ENCODE measurements around the gene ANXA2. TPM values are rescaled to one million over a fixed set of nuclear protein-coding genes. Genes with fewer than 3 reads are reported as not detected.

The ANXA2 gene
- total RNA-seq, 2 donors from 2014 or later: 186 to 190 TPM

DNA sequence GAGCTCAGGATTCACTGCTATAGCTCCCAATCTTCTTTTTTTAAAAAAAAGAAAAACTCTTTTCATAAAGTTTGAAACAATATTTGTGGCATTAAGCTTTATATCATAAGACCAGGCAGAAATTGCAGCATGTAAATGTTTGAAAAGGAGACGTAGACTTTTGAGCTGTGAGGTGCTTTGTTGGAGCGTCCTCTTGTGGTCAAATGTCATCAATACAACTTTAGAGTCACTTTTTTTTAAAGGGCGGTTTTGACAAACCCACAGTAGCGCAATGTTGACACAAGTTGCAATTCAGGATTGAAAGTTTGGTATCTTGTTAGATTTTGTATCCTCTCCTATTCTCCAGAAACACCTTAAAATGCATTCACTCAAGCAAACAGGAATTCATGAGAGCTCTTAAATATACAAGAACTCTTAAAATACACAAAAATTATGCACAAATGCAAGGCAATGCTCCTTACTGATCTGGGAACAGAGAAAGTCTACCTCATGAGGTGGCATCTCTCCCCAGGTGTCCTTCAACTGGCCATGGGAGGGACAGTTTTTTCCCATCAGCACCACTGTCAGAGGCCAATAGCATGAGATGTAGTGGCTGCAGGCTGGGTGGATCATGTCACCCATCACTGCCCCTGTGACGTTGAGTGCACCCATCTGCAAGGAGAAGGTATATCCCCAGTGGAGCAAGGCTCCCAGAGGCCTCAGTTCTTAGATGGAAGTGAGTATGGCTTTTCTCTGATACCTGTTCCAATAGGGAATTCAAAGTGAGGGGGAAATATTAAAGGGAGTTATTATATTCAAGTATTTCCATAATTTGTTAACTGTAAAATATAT is 70.7 kb downstream of the ANXA2 start:
- no peaks in the 10 kb centered on the region for H3K36me3 Mint-ChIP-seq (ENCODE audit: low read depth)
- peaks cover 8% of the 10 kb centered on the region for H3K4me1 Mint-ChIP-seq
- no peak overlapping the region for H3K4me3 Mint-ChIP-seq

DNA sequence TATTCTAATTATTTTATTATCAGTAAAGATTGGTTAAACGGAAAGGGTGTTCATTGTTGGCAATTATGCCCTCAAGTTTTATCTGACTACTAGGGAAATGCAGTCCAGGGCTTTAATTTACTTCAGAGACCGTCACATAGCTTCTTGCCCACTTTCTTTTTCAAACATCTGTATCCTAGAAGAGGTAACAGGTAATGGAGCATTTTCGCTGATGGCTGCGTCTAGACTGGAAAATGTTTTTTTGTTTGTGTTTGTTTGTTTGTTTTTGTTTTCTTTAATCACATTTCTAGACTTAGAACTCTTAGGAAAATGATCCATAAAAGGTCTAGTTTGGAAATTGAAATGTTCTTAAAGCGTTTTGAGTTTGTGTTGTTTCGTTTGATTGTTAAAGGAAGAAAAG is 71.4 kb downstream of the ANXA2 start:
- Mint-ChIP-seq H3K4me3 (no peak overlapping the region), H3K27ac (no peak overlapping the region), H3K36me3 (ENCODE audit: low read depth) (no peaks in the 10 kb centered on the region), H3K4me1 (peaks cover 8% of the 10 kb centered on the region), H3K27me3 (peaks cover 66% of the 10 kb centered on the region)
- DNase-seq (no peak), ATAC-seq (no peak)
- no peaks in the 10 kb centered on the region for H3K9me3 ChIP-seq (ENCODE audit: control insufficient read depth, low read length, poor library complexity, severe bottlenecking)

More for the DNA sequence above, 70.7 kb downstream of the ANXA2 start:
- Mint-ChIP-seq H3K27me3 (peaks cover 73% of the 10 kb centered on the region), H3K27ac (no peak overlapping the region)
- ATAC-seq (peak; percentile 61), DNase-seq (peak in 1 of 3 donors; percentile 15)
- H3K9me3 ChIP-seq (ENCODE audit: control insufficient read depth, low read length, poor library complexity, severe bottlenecking): no peaks in the 10 kb centered on the region

DNA sequence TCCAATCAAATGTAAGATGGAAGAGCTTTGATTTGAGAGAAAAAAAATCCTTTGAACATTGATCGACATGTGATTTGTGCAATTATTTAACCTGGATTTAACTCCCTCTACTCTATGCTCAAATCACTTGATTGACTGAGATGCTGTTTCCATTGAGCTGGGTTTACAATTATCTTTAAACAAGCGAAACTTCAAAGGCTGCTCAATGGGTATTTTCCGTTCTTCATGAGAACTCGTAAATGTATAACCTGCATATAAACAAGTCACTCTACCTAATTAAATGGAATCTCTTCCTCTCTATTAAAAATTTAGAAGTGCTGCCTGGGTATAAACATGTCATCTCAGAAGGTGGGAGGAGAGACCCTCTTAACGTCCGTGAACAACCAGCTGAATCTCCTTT is 71.9 kb downstream of the ANXA2 start:
- no peak overlapping the region for H3K4me3 Mint-ChIP-seq
- H3K4me1 Mint-ChIP-seq: peaks cover 8% of the 10 kb centered on the region
- H3K27me3 Mint-ChIP-seq: peaks cover 63% of the 10 kb centered on the region
- H3K27ac Mint-ChIP-seq: no peak overlapping the region
- ATAC-seq (no peak), DNase-seq (no peak)
- no peaks in the 10 kb centered on the region for H3K36me3 Mint-ChIP-seq (ENCODE audit: low read depth)
- H3K9me3 ChIP-seq (ENCODE audit: control insufficient read depth, low read length, poor library complexity, severe bottlenecking): no peaks in the 10 kb centered on the region

DNA sequence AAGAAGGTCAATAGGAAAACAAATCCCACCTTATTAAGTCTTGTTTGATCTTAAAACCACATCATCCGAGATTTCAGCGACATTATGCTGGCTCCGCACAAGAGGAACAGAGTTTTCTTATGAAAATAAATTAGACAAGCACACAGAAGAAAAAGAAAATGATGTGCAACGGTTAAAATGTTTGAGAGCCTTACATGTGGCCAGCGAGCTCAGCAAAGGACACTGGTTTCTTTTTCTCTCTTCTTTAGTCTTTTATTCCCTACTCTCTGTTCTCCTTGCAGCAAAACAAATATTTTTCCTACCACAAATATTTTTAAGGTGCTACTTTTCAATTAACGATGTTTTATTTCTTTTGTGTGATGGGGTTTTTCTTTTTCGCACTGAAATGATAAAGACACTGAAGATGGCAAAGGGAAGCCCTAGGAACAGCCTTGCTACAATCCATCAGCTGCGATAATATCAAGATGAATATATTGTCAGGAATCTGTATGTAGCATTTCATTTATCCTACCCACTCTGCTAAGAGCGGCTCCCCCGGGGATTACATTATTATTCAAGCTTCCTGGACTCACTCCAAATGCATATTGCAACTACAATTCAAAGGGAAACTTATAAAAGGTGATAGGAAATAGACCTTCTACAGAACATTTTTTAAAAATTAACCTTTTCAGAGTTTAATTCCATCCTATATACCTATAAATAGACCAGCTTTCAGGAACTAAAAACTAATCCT is 72.9 kb downstream of the ANXA2 start:
- H3K27ac Mint-ChIP-seq: no peak overlapping the region
- H3K9me3 ChIP-seq (ENCODE audit: control insufficient read depth, low read length, poor library complexity, severe bottlenecking): no peaks in the 10 kb centered on the region
- DNase-seq (no peak), ATAC-seq (no peak)
- peaks cover 8% of the 10 kb centered on the region for H3K4me1 Mint-ChIP-seq
- H3K36me3 Mint-ChIP-seq (ENCODE audit: low read depth): no peaks in the 10 kb centered on the region
- H3K27me3 Mint-ChIP-seq: peaks cover 58% of the 10 kb centered on the region
- no peak overlapping the region for H3K4me3 Mint-ChIP-seq

DNA sequence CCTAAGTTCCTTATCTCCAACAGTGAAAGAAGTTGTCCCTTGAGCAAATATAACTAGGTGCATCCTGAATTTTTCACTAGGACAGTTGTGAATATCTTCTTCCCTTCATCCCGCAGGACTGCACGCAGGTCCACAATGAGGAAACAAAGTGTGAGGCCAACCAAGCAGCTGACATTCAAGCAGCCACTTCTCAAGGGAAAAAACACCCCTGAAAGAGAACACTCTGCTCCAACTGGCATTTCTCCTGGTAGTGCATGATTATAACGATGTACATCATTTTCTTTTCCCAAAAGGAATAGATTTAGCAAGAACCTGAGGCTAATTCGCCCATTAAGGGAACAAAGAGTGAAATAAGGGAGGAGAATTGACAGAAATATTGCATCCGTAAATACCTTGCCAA is 74.5 kb downstream of the ANXA2 start:
- H3K4me1 Mint-ChIP-seq: peaks cover 6% of the 10 kb centered on the region
- H3K27ac Mint-ChIP-seq: no peak overlapping the region
- no peak overlapping the region for H3K4me3 Mint-ChIP-seq
- no peak for DNase-seq
- peaks cover 51% of the 10 kb centered on the region for H3K27me3 Mint-ChIP-seq
- no peaks in the 10 kb centered on the region for H3K36me3 Mint-ChIP-seq (ENCODE audit: low read depth)
- ATAC-seq: no peak
- H3K9me3 ChIP-seq (ENCODE audit: control insufficient read depth, low read length, poor library complexity, severe bottlenecking): no peaks in the 10 kb centered on the region

DNA sequence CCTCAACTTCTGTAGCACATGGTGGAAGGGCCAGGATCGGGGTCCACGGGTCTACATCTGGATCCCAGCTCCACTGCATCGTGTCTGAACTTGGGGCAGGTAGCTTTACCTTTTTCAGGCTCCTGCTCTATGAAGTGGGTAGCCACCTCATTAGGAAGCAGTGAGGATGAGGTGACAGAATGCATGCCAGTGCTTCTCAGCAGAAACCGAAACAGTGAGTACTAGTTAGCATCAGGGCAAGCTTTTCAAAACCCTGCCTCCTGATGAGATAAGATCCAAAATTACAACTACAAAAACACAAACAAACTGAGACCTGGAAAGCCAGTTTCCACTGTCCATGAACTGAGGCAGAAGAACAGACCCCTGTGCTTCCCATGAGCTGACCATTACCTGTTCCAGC is 77.4 kb downstream of the ANXA2 start:
- ATAC-seq (no peak), DNase-seq (no peak)
- H3K36me3 Mint-ChIP-seq (ENCODE audit: low read depth): no peaks in the 10 kb centered on the region
- H3K9me3 ChIP-seq (ENCODE audit: control insufficient read depth, low read length, poor library complexity, severe bottlenecking): no peaks in the 10 kb centered on the region
- no peak overlapping the region for H3K27ac Mint-ChIP-seq
- H3K4me3 Mint-ChIP-seq: no peak overlapping the region
- no peaks in the 10 kb centered on the region for H3K4me1 Mint-ChIP-seq
- H3K27me3 Mint-ChIP-seq: peaks cover 31% of the 10 kb centered on the region

DNA sequence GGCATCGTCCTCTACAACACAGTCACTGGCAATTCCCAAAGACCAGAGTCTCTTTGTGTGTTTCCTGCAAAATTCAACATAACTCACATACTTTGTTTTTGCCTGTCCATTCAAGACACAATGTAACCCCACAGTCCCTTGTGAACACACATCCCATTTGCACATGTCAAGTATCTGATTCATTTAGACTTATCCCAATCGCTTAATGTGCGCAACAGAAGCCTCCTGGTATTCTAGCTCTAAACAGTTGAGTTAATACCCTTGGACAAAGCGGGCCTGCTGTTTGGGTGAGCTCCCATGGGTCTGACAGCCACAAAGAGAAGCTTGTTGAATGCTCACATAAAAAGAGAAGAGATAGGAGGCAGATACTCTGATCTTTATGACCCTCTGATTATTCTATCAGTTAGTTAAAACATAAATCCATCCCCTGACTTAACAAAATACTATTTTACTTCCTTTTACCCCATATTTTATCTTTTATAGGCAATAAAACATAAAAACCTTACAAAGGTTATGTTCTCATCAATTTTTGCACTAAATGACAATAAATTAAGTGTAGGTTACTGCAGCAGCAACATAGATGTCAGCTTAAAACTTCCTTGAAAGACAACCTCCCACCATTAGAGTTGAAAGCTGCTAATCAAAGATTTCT is 79.4 kb downstream of the ANXA2 start:
- no peaks in the 10 kb centered on the region for H3K36me3 Mint-ChIP-seq (ENCODE audit: low read depth)
- DNase-seq: no peak
- H3K27ac Mint-ChIP-seq: no peak overlapping the region
- H3K9me3 ChIP-seq (ENCODE audit: control insufficient read depth, low read length, poor library complexity, severe bottlenecking): no peaks in the 10 kb centered on the region
- H3K4me3 Mint-ChIP-seq: no peak overlapping the region
- H3K27me3 Mint-ChIP-seq: peaks cover 18% of the 10 kb centered on the region
- H3K4me1 Mint-ChIP-seq: no peaks in the 10 kb centered on the region
- no peak for ATAC-seq

DNA sequence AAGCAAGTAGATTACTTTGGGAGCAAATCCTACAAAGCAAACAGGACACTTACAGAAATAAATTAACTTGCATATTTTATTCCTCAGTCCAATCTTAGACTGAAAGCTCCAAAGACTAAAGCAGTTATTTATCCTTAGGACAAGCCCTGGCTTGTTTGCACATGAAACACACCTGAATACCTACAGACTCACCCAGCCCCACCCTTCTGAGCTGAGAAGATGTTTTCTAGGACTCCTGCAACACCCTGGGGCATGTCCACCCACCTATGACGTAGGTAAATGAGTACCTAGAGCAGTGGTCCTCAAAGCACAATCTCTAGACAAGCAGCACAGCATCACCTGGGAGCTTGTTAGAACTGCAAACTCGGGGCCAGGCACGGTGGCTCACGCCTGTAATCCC is 80.8 kb downstream of the ANXA2 start:
- no peaks in the 10 kb centered on the region for H3K4me1 Mint-ChIP-seq
- no peaks in the 10 kb centered on the region for H3K9me3 ChIP-seq (ENCODE audit: control insufficient read depth, low read length, poor library complexity, severe bottlenecking)
- DNase-seq (no peak), ATAC-seq (no peak)
- no peaks in the 10 kb centered on the region for H3K36me3 Mint-ChIP-seq (ENCODE audit: low read depth)
- H3K4me3 Mint-ChIP-seq: no peak overlapping the region
- peaks cover 10% of the 10 kb centered on the region for H3K27me3 Mint-ChIP-seq
- H3K27ac Mint-ChIP-seq: no peak overlapping the region

DNA sequence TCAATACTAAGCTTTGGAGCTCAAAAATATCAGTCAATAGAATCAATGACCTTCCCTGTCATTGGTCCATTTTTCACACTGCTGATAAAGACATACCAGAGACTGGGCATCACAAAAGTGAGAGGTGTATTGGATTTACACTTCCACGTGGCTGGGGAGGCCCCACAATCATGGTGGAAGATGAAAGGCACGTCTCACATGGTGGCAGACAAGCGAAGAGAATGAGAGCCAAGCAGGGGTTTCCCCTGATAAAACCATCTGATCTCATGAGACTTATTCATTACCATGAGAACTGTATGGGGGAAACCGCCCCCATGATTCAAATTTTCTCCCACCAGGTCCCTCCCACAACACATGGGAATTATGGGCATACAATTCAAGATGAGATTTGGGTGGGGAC is 81.9 kb downstream of the ANXA2 start:
- H3K9me3 ChIP-seq (ENCODE audit: control insufficient read depth, low read length, poor library complexity, severe bottlenecking): no peaks in the 10 kb centered on the region
- peaks cover 16% of the 10 kb centered on the region for H3K27me3 Mint-ChIP-seq
- H3K27ac Mint-ChIP-seq: no peak overlapping the region
- no peaks in the 10 kb centered on the region for H3K36me3 Mint-ChIP-seq (ENCODE audit: low read depth)
- DNase-seq (no peak), ATAC-seq (no peak)
- H3K4me3 Mint-ChIP-seq: no peak overlapping the region
- no peaks in the 10 kb centered on the region for H3K4me1 Mint-ChIP-seq

DNA sequence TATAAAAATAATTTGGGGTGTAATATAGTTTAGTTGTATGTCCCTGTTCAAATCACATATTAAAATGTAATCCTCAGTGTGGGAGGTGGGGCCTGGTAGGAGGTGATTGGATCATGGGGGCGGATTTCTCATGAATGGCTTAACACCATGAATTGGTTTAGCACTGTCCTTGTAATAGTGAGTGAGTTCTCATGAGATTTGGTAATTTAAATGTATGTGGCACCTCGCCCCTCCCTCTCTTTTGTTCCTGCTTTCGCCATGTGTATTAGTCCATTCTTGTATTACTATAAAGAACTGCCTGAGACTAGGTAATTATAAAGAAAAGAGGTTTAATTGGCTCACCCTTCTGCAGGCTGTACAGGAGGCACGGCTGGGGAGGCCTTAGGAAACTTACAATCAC is 83.9 kb downstream of the ANXA2 start:
- DNase-seq (no peak), ATAC-seq (no peak)
- H3K27ac Mint-ChIP-seq: no peak overlapping the region
- peaks cover 25% of the 10 kb centered on the region for H3K27me3 Mint-ChIP-seq
- H3K4me3 Mint-ChIP-seq: no peak overlapping the region
- H3K36me3 Mint-ChIP-seq (ENCODE audit: low read depth): peaks cover 2% of the 10 kb centered on the region
- no peaks in the 10 kb centered on the region for H3K9me3 ChIP-seq (ENCODE audit: control insufficient read depth, low read length, poor library complexity, severe bottlenecking)
- no peaks in the 10 kb centered on the region for H3K4me1 Mint-ChIP-seq

DNA sequence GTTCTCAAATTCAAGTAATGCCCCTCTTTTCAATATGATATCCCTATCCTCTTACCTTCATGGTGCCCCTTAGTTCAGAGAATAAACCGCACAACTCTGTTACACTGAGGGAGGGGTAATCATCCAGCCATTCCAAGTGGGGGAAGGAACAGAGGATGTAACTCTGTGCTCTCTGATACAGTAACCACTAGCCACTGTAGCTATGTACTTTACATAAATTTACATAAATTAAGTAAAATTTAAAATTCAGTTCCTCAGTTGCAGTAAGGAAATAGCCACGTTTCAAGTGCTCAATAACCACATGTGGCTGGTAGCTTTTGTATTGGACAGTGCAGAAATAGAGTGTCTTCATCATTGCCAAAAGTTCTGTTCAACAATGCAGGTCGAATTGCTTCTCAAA is 90.8 kb downstream of the ANXA2 start:
- no peak for DNase-seq
- H3K4me3 Mint-ChIP-seq: no peak overlapping the region
- peaks cover 5% of the 10 kb centered on the region for H3K36me3 Mint-ChIP-seq (ENCODE audit: low read depth)
- no peak overlapping the region for H3K27ac Mint-ChIP-seq
- no peaks in the 10 kb centered on the region for H3K4me1 Mint-ChIP-seq
- H3K9me3 ChIP-seq (ENCODE audit: control insufficient read depth, low read length, poor library complexity, severe bottlenecking): no peaks in the 10 kb centered on the region
- no peak for ATAC-seq
- H3K27me3 Mint-ChIP-seq: peaks cover 52% of the 10 kb centered on the region

DNA sequence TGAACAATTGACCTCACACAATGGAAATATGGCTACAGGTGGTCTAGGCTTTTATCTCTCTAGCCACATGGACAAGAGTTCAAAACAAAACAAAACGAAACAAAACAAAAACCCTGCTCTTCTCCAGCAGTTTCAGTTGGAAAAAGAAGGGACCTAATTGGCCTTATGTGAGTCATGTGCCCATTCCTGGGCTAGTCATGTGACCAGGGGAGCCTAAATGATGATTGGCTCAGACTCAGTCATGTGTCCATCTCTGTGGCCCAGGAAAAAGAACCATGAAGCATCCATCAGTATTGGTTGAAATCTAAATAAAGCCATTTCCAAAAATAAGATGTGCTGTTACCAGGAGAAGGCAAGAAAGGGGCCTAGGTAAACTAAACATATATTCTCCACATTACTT is 96.8 kb downstream of the ANXA2 start:
- Mint-ChIP-seq H3K36me3 (ENCODE audit: low read depth) (peaks cover 3% of the 10 kb centered on the region), H3K4me1 (no peaks in the 10 kb centered on the region), H3K4me3 (no peak overlapping the region), H3K27ac (no peak overlapping the region), H3K27me3 (peaks cover 14% of the 10 kb centered on the region)
- H3K9me3 ChIP-seq (ENCODE audit: control insufficient read depth, low read length, poor library complexity, severe bottlenecking): no peaks in the 10 kb centered on the region
- DNase-seq (no peak), ATAC-seq (no peak)

DNA sequence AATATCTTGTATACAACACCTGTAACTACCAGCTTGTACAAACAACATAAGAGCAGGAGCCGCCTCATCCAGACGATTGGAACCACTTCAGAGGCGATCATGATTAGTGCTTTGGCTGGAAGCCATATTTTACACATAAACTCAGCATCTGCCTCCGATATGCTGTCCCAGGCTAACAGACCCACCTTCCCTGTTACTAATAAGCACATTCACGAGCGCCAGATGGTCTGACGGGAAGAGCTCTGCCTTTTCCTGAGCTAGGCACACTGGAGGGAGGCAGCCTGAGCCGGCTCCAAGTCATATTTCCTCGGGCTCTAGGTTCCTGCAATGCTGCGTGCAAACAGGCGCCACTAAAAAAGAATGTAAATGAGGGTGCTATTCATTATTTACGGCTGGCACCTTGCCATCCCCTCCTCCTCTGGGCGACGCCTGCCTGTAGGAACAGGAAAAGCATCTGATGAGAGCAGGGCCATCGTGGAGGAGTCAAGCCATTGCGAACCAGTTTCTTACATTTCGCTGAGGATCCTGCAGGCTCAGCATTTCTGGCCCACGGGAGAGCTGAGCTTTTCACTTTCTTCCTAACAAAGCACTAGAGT is 98.2 kb downstream of the ANXA2 start:
- H3K9me3 ChIP-seq (ENCODE audit: control insufficient read depth, low read length, poor library complexity, severe bottlenecking): no peaks in the 10 kb centered on the region
- no peak for ATAC-seq
- no peak overlapping the region for H3K27ac Mint-ChIP-seq
- H3K4me1 Mint-ChIP-seq: no peaks in the 10 kb centered on the region
- H3K4me3 Mint-ChIP-seq: no peak overlapping the region
- no peak for DNase-seq
- peaks cover 3% of the 10 kb centered on the region for H3K36me3 Mint-ChIP-seq (ENCODE audit: low read depth)
- peaks cover 2% of the 10 kb centered on the region for H3K27me3 Mint-ChIP-seq
